Measurements from ENCODE around the gene ABHD6. TPM values are rescaled to one million over a fixed set of nuclear protein-coding genes. Genes with fewer than 3 reads are reported as not detected.

The ABHD6 gene
- total RNA-seq, 1 donor from 2014 or later: 6.1 TPM

GRCh38 chr3:58307639-58308215 lies 70.1 kb downstream of the ABHD6 start:
- intact Hi-C loops (cut with micrococcal nuclease): loop anchor here (1.0 to 10.0 kb wide), 9 partner anchors 107 to 1079 kb away; partner anchors contain the start of genes DENND6A, PDE12 and SLMAP

- intact Hi-C loops (cut with micrococcal nuclease): loop anchor here (5.0 to 10.0 kb wide), 3 partner anchors 274 to 751 kb away; partner anchors contain the start of genes DENND6A and PDE12
These were observed 71.1 kb downstream of the ABHD6 start for GRCh38 chr3:58308728-58309127.

- intact Hi-C loops (cut with micrococcal nuclease): no loop called here
These were observed 80.2 kb downstream of the ABHD6 start for GRCh38 chr3:58317811-58318210.

- intact Hi-C loops (cut with micrococcal nuclease): loop anchor here (1.0 kb wide), 8 partner anchors 11 to 309 kb away; partner anchors contain the start of genes HTD2, PDHB, PXK and RPP14
These were observed 84.2 kb downstream of the ABHD6 start for GRCh38 chr3:58321791-58322190.

GRCh38 chr3:58322793-58323192 lies 85.2 kb downstream of the ABHD6 start:
- intact Hi-C loops (cut with micrococcal nuclease): no loop called here

- intact Hi-C loops (cut with micrococcal nuclease): no loop called here
These were observed 86.2 kb downstream of the ABHD6 start for GRCh38 chr3:58323529-58324390.

- intact Hi-C loops (cut with micrococcal nuclease): no loop called here
These were observed 87.1 kb downstream of the ABHD6 start for GRCh38 chr3:58324391-58325390.

- intact Hi-C loops (cut with micrococcal nuclease): no loop called here
These were observed 88.0 kb downstream of the ABHD6 start for GRCh38 chr3:58325525-58325992.

- intact Hi-C loops (cut with micrococcal nuclease): no loop called here
These were observed 88.8 kb downstream of the ABHD6 start for GRCh38 chr3:58326267-58326900.

- intact Hi-C loops (cut with micrococcal nuclease): no loop called here
These were observed 91.7 kb downstream of the ABHD6 start for GRCh38 chr3:58329150-58329921.

GRCh38 chr3:58329922-58330413 lies 92.4 kb downstream of the ABHD6 start:
- intact Hi-C loops (cut with micrococcal nuclease): loop anchor here (10.0 kb wide), 1 partner anchor 575 kb away; the partner anchor contains the start of gene SLMAP

- intact Hi-C loops (cut with micrococcal nuclease): loop anchor here (1.0 to 10.0 kb wide), 5 partner anchors 10 to 577 kb away; partner anchors contain the start of genes ABHD6, HTD2, RPP14 and SLMAP
These were observed 94.1 kb downstream of the ABHD6 start for GRCh38 chr3:58331593-58332152.

GRCh38 chr3:58332575-58333188 lies 95.1 kb downstream of the ABHD6 start, which contains the start of gene PXK:
Gene PXK (plus strand): TSS chr3:58332892. CDS start chr3:58332989, 97 bp downstream.
- intact Hi-C loops (cut with micrococcal nuclease): loop anchor here (1.0 to 10.0 kb wide), 7 partner anchors 11 to 578 kb away; partner anchors contain the start of genes ABHD6, HTD2, PDHB and RPP14

GRCh38 chr3:58333206-58334012 lies 95.8 kb downstream of the ABHD6 start:
- intact Hi-C loops (cut with micrococcal nuclease): loop anchor here (1.0 to 10.0 kb wide), 4 partner anchors 17 to 579 kb away; partner anchors contain the start of genes PDHB and SLMAP

- intact Hi-C loops (cut with micrococcal nuclease): loop anchor here (2.0 to 10.0 kb wide), 2 partner anchors 17 to 579 kb away; partner anchors contain the start of gene SLMAP
These were observed 96.4 kb downstream of the ABHD6 start for GRCh38 chr3:58334013-58334321.

GRCh38 chr3:58334506-58334884 lies 96.9 kb downstream of the ABHD6 start:
- intact Hi-C loops (cut with micrococcal nuclease): loop anchor here (2.0 to 10.0 kb wide), 2 partner anchors 16 to 580 kb away; partner anchors contain the start of gene SLMAP

- intact Hi-C loops (cut with micrococcal nuclease): loop anchor here (1.0 to 10.0 kb wide), 6 partner anchors 11 to 581 kb away; partner anchors contain the start of gene SLMAP
These were observed 98.0 kb downstream of the ABHD6 start for GRCh38 chr3:58335652-58335947.

Measured in T-helper 1 cell treated with Interleukin-12 subunit alpha and Interleukin-12 subunit beta and Interleukin-4 antibody, amounts not matched to agents 30 ng/mL and 1 ng/mL, for 36 hours (primary cell).